ENCODE measurements around the gene TBR1. TPM values are rescaled to one million over a fixed set of nuclear protein-coding genes. Genes with fewer than 3 reads are reported as not detected.

Gene TBR1
- total and polyA plus RNA-seq, 10 of the 15 experiments (the other 5 are each of a cell fraction or from before 2014, with no cell fraction given) = 0.01 TPM; not detected in 9

- ATAC-seq (no peak), DNase-seq (ENCODE audit: low read depth, low spot score) (no peak), FAIRE-seq (no peak)
- Histone ChIP-seq H3K79me2 (ENCODE audit: control insufficient read depth, insufficient read depth, low read length) (no peaks in the 10 kb centered on the region), H4K20me1 (ENCODE audit: control insufficient read depth, insufficient read depth) (no peaks in the 10 kb centered on the region), H3K36me3 (ENCODE audit: control insufficient read depth in 2 of 2, insufficient read depth in 2 of 2, low read length in 1 of 2) (no peaks in the 10 kb centered on the region), H3K9me3 (replicated peaks; ENCODE audit: control insufficient read depth, insufficient read depth, low read length) (no peaks in the 10 kb centered on the region; the same call in 1 of the 3 replicates), H2AFZ (ENCODE audit: control insufficient read depth, low read depth, low read length) (no peak overlapping the region), H3K4me1 (ENCODE audit: control insufficient read depth, insufficient read depth, low read length) (peaks cover 5% of the 10 kb centered on the region; the same call in 1 of the 2 replicates), H3K4me2 (ENCODE audit: control insufficient read depth, insufficient read depth) (no peak overlapping the region), H3K27ac (ENCODE audit: control insufficient read depth, insufficient read depth) (no peak overlapping the region), H3K4me3 (no peak overlapping the region), H3K9ac (ENCODE audit: control insufficient read depth, insufficient read depth, low read length) (no peak overlapping the region), H3K27me3 (replicated peaks in 1 of 2; ENCODE audit: control insufficient read depth in 2 of 2, insufficient read depth in 2 of 2, low read length in 1 of 2) (peaks cover 14 to 51% of the 10 kb centered on the region in 2 experiments)
- intact Hi-C loops (cut with micrococcal nuclease; ENCODE audit: unreplicated experiment) = loop anchor here (10.0 kb wide), 1 partner anchor 522 kb away; no protein-coding TSS in a partner anchor
- ChIA-PET CTCF (no interaction called here), POLR2A (no interaction called here), SMC1A (ENCODE audit: uncharacterized antibody, unreplicated experiment) (interaction anchor here (1.0 kb wide), 1 partner anchor 8 kb away, joined by 3 read pairs; no protein-coding TSS in a partner anchor), RAD21 (ENCODE audit: unreplicated experiment) (no interaction called here)
- WGBS (ENCODE audit: insufficient coverage, insufficient replicate concordance, low lambda C conversion rate, missing lambda C conversion rate) = 73% methylated on average over 7 of the region's 11 CpGs
- in situ Hi-C loops (cut with MboI) = no loop called here
- no peak for TF ChIP-seq TCF7 (IDR thresholded peaks at IDR 0.05; ENCODE audit: borderline replicate concordance)
- no peak for TF ChIP-seq TCF12 (IDR thresholded peaks at IDR 0.05; ENCODE audit: low read depth, low read length)
- TF ChIP-seq MEF2A (IDR thresholded peaks at IDR 0.05; ENCODE audit: insufficient read depth, low read depth, low read length) = no peak
- no peak for TF ChIP-seq SIN3A (IDR thresholded peaks at IDR 0.05; ENCODE audit: low read depth, low read length)
- TF ChIP-seq BCL11A (IDR thresholded peaks at IDR 0.05; ENCODE audit: low read depth, low read length) = no peak
- TF ChIP-seq GATAD2B (conservative IDR thresholded peaks at IDR 0.05; ENCODE audit: low read depth) = no peak
- no peak for TF ChIP-seq NFXL1 (IDR thresholded peaks at IDR 0.05; ENCODE audit: borderline replicate concordance)
- no peak for TF ChIP-seq PML (IDR thresholded peaks at IDR 0.05; ENCODE audit: low read length)
- no peak for TF ChIP-seq KDM1A (IDR thresholded peaks at IDR 0.05; ENCODE audit: borderline replicate concordance)
- TF ChIP-seq E2F8 (IDR thresholded peaks at IDR 0.05; ENCODE audit: low read depth, partially characterized antibody) = no peak
- TF ChIP-seq BHLHE40 (IDR thresholded peaks at IDR 0.05; ENCODE audit: borderline replicate concordance in 1 of 2, low read depth in 2 of 2, low read length in 1 of 2) = no peak
- TF ChIP-seq BCLAF1 (IDR thresholded peaks at IDR 0.05) = no peak
- no peak for TF ChIP-seq CTCF (IDR thresholded peaks at IDR 0.05 in 2 of 3, conservative IDR thresholded peaks at IDR 0.05 in 1 of 3; ENCODE audit: control insufficient read depth in 2 of 3, extremely low read depth in 1 of 3, insufficient read depth in 1 of 3, low read depth in 3 of 3, low read length in 3 of 3)
- no peak for TF ChIP-seq ZBED1 (IDR thresholded peaks at IDR 0.05; ENCODE audit: borderline replicate concordance)
- no peak for TF ChIP-seq HDAC2 (IDR thresholded peaks at IDR 0.05)
- no peak for TF ChIP-seq TCF3 (IDR thresholded peaks at IDR 0.05; ENCODE audit: borderline replicate concordance, insufficient read depth, low read depth, low read length)
- no peak for TF ChIP-seq JUND (IDR thresholded peaks at IDR 0.05; ENCODE audit: low read depth, low read length)
- TF ChIP-seq CREB1 (IDR thresholded peaks at IDR 0.05; ENCODE audit: low read depth) = no peak
- no TSS peak for BruUV-seq (replicated peaks)
Measured at GRCh38 chr2:161422816-161423403, 6.8 kb downstream of the TBR1 start.

Data from GM12878 (cell line).